K562 (cell line): ENCODE measurements around the gene MAPKAPK2. TPM values are rescaled to one million over a fixed set of nuclear protein-coding genes. Genes with fewer than 3 reads are reported as not detected.
A peak's percentile ranks its signal among the peaks of the same experiment; 100 is the strongest.

Experiments
- AFF4 ChIP-seq: sonication (generic); formaldehyde crosslinking; IDR thresholded peaks from 2 replicates; pipeline ENCODE4 v1.8.0; 2023; ENCODE audit warnings: mild to moderate bottlenecking, missing genetic modification reagents
- CBFA2T2 ChIP-seq: fragments of 450-650 bp; conservative IDR thresholded peaks from 2 replicates; pipeline ENCODE4 v1.6.1; 2017; ENCODE audit warnings: mild to moderate bottlenecking
- E2F8 ChIP-seq: fragments of 450-650 bp; IDR thresholded peaks from 2 replicates; pipeline ENCODE4 v1.7.1; 2018; ENCODE audit warnings: mild to moderate bottlenecking, low read depth; ENCODE audit not compliant: partially characterized antibody
- MCM2 ChIP-seq: fragments of 450-650 bp; IDR thresholded peaks from 2 replicates; pipeline ENCODE4 v1.6.1; 2017; ENCODE audit warnings: low read depth, mild to moderate bottlenecking
- NFIC ChIP-seq: fragments of 450-650 bp; IDR thresholded peaks from 2 replicates; pipeline ENCODE4 v1.6.1; 2017; ENCODE audit warnings: mild to moderate bottlenecking, inconsistent platforms
- POLR2AphosphoS5 ChIP-seq: IDR thresholded peaks from 2 replicates; pipeline ENCODE4 v1.6.1; 2011; ENCODE audit warnings: mild to moderate bottlenecking, low read depth, low read length, moderate library complexity; ENCODE audit not compliant: control insufficient read depth, insufficient read depth
- STAT5A ChIP-seq: IDR thresholded peaks from 2 replicates; pipeline ENCODE4 v1.6.1; 2012; ENCODE audit warnings: low read length, inconsistent platforms, borderline replicate concordance
- ZNF184 ChIP-seq: sonication (generic); formaldehyde crosslinking; IDR thresholded peaks from 2 replicates; pipeline ENCODE4 v1.5.0; 2020; ENCODE audit warnings: missing genetic modification reagents
- polyA plus RNA-seq, 8 experiments: library from polyadenylated mRNA; depleted of rRNA in 4 of 8; stranded (reverse) in 5 of 8; unstranded in 3 of 8; fragments of >200 nt; fragmentation: Nextera tagmentation in 2 of 8; fragmentation: Illumina TruSeq in 1 of 8; extraction: Ambion mirVana in 2 of 8; extraction: Trizol in 1 of 8; gene quantifications; 2 replicates each; pipeline versions ENCODE4 v1.2.1 to v1.2.3, GENCODE V29; 2011 to 2014; ENCODE audit warnings: inconsistent platforms in 1 of 8, missing spikeins in 1 of 8
- total RNA-seq, 7 experiments: library from RNA; depleted of rRNA in 6 of 7; stranded (reverse); fragments of >200 nt in 6 of 7; fragmentation: Illumina TruSeq in 2 of 7; extraction: Trizol in 2 of 7; gene quantifications; 2 replicates each; pipeline versions ENCODE4 v1.2.1 to v1.2.3, GENCODE V29; 2011 to 2021; ENCODE audit warnings: low replicate concordance in 1 of 7

MAPKAPK2 gene
- total and polyA plus RNA-seq, 9 of the 15 experiments (the other 6 are each of a cell fraction or from before 2014, with no cell fraction given): 0.63 to 94.2 (median 52.1) TPM

GRCh38 chr1:206700445-206701036, 15.8 kb downstream of the MAPKAPK2 start (continued):
- TF ChIP-seq E2F8 (no peak), POLR2AphosphoS5 (peak; percentile 24; the same call in 1 of the 2 replicates), CBFA2T2 (peak; percentile 71), NFIC (peak; percentile 49), ZNF184 (CRISPR knock-in tag) (no peak), MCM2 (no peak), AFF4 (no peak), STAT5A (0 out of 2 replicates have a peak, but pooled peaks have one; percentile 17)
